WTC11 (cell line): ENCODE measurements around the gene CLIP1. TPM values are rescaled to one million over a fixed set of nuclear protein-coding genes. Genes with fewer than 3 reads are reported as not detected.
"Not testable (repeated sequence)": the region's sequence is repeated elsewhere in the genome, so short reads cannot be mapped to it uniquely, and the experiment has no call there.

Experiments used
- ATAC-seq: fragments of 200-7000 bp; cut with Tn5 transposase; 2 replicates; pipeline ENCODE4 v1.10.0; 2021; ENCODE audit warnings: mild to moderate bottlenecking, moderate library complexity
- CTCF ChIA-PET: fragments of 300-600 bp; sonication (Branson Sonifier 250); formaldehyde crosslinking; loops from one replicate; lab custom pipeline; 2021; ENCODE audit warnings: antibody characterized with exemption; lab: Charles Lee
- POLR2A ChIA-PET: fragments of 350-600 bp; sonication (Branson Sonifier 250); formaldehyde crosslinking; loops from one replicate; lab custom pipeline; 2021; ENCODE audit warnings: antibody characterized with exemption; lab: Charles Lee
- DNase-seq: peaks from one replicate; pipeline ENCODE4 v3.0.0; 2021; ENCODE audit warnings: low spot score
- H3K27ac Mint-ChIP-seq: 2 replicates; pipeline ENCODE4 v1.8.0; 2021; ENCODE audit warnings: mixed read lengths
- H3K27me3 Mint-ChIP-seq: 2 replicates; pipeline ENCODE4 v1.8.0; 2021; ENCODE audit warnings: low read depth, mild to moderate bottlenecking, moderate library complexity, mixed read lengths
- H3K36me3 Mint-ChIP-seq: 2 replicates; pipeline ENCODE4 v1.8.0; 2021; ENCODE audit warnings: mixed read lengths
- H3K4me1 Mint-ChIP-seq: 2 replicates; pipeline ENCODE4 v1.8.0; 2022; ENCODE audit warnings: mixed read lengths
- H3K4me3 Mint-ChIP-seq: 2 replicates; pipeline ENCODE4 v1.8.0; 2021; ENCODE audit warnings: mild to moderate bottlenecking, moderate library complexity, mixed read lengths
- H3K9me3 Mint-ChIP-seq: 2 replicates; pipeline ENCODE4 v1.8.0; 2021; ENCODE audit warnings: mixed read lengths
- ATF2 ChIP-seq: sonication (generic); formaldehyde crosslinking; IDR thresholded peaks from 2 replicates; pipeline ENCODE4 v1.8.1; 2022; ENCODE audit warnings: low read depth, missing genetic modification reagents, borderline replicate concordance
- ATF3 ChIP-seq: sonication (generic); formaldehyde crosslinking; conservative IDR thresholded peaks from 2 replicates; pipeline ENCODE4 v1.8.1; 2022; ENCODE audit warnings: mild to moderate bottlenecking, missing genetic modification reagents
- CBFB ChIP-seq: sonication (generic); formaldehyde crosslinking; IDR thresholded peaks from 2 replicates; pipeline ENCODE4 v1.8.1; 2022; ENCODE audit warnings: mild to moderate bottlenecking, low read depth, missing genetic modification reagents
- CREB1 ChIP-seq: sonication (generic); formaldehyde crosslinking; IDR thresholded peaks from 2 replicates; pipeline ENCODE4 v1.8.0; 2023; ENCODE audit warnings: mild to moderate bottlenecking, missing genetic modification reagents
- CTCF ChIP-seq: fragments of 200-600 bp; IDR thresholded peaks from 2 replicates; pipeline ENCODE4 v1.8.0; 2022; ENCODE audit warnings: antibody characterized with exemption
- EMX1 ChIP-seq: fragments of 250-450 bp; sonication (Bioruptor Pico); IDR thresholded peaks from 2 replicates; pipeline ENCODE4 v1.8.0; 2021; ENCODE audit warnings: mild to moderate bottlenecking
- FOXJ3 ChIP-seq: sonication (generic); formaldehyde crosslinking; IDR thresholded peaks from 2 replicates; pipeline ENCODE4 v1.9.0; 2021; ENCODE audit warnings: missing genetic modification reagents, mild to moderate bottlenecking, borderline replicate concordance
- GABPB1 ChIP-seq: sonication (generic); formaldehyde crosslinking; IDR thresholded peaks from 2 replicates; pipeline ENCODE4 v1.8.1; 2023; ENCODE audit warnings: mild to moderate bottlenecking, missing genetic modification reagents
- GRHL2 ChIP-seq: fragments of 250-450 bp; sonication (Bioruptor Pico); IDR thresholded peaks from 2 replicates; pipeline ENCODE4 v1.8.0; 2022; ENCODE audit warnings: mild to moderate bottlenecking, moderate library complexity; ENCODE audit not compliant: insufficient replicate concordance, severe bottlenecking
- HMGA2 ChIP-seq: fragments of 250-450 bp; sonication (Bioruptor Pico); IDR thresholded peaks from 2 replicates; pipeline ENCODE4 v1.4.0; 2021; ENCODE audit warnings: mild to moderate bottlenecking, moderate library complexity
- NFE2L1 ChIP-seq: sonication (generic); formaldehyde crosslinking; IDR thresholded peaks from 2 replicates; pipeline ENCODE4 v1.8.1; 2023; ENCODE audit warnings: missing genetic modification reagents
- NR1H2 ChIP-seq: sonication (generic); formaldehyde crosslinking; IDR thresholded peaks from 2 replicates; pipeline ENCODE4 v1.9.0; 2021; ENCODE audit warnings: mild to moderate bottlenecking, moderate library complexity, missing genetic modification reagents
- NR2C2 ChIP-seq: sonication (generic); formaldehyde crosslinking; IDR thresholded peaks from 2 replicates; pipeline ENCODE4 v1.8.0; 2022; ENCODE audit warnings: mild to moderate bottlenecking, missing genetic modification reagents
- NR3C1 ChIP-seq: sonication (generic); formaldehyde crosslinking; conservative IDR thresholded peaks from 2 replicates; pipeline ENCODE4 v1.8.1; 2023; ENCODE audit warnings: low read depth, mild to moderate bottlenecking, missing genetic modification reagents
- SOX15 ChIP-seq: fragments of 250-450 bp; sonication (Bioruptor Pico); IDR thresholded peaks from 2 replicates; pipeline ENCODE4 v1.9.0; 2021; ENCODE audit warnings: mild to moderate bottlenecking
- ZBTB21 ChIP-seq: sonication (generic); formaldehyde crosslinking; IDR thresholded peaks from 2 replicates; pipeline ENCODE4 v1.8.1; 2023; ENCODE audit warnings: mild to moderate bottlenecking, missing genetic modification reagents, borderline replicate concordance
- ZNF232 ChIP-seq: sonication (generic); formaldehyde crosslinking; IDR thresholded peaks from 2 replicates; pipeline ENCODE4 v1.8.0; 2022; ENCODE audit warnings: mild to moderate bottlenecking, missing genetic modification reagents
- ZNF396 ChIP-seq: fragments of 250-450 bp; sonication (Bioruptor Pico); IDR thresholded peaks from 2 replicates; pipeline ENCODE4 v1.8.0; 2021; ENCODE audit warnings: mild to moderate bottlenecking, moderate library complexity, borderline replicate concordance
- ZNF512 ChIP-seq: sonication (generic); formaldehyde crosslinking; IDR thresholded peaks from 2 replicates; pipeline ENCODE4 v1.8.1; 2022; ENCODE audit warnings: missing genetic modification reagents, borderline replicate concordance
- ZNF671 ChIP-seq: fragments of 250-450 bp; sonication (Bioruptor Pico); IDR thresholded peaks from 2 replicates; pipeline ENCODE4 v1.8.0; 2021; ENCODE audit warnings: mild to moderate bottlenecking
- total RNA-seq: library from RNA; stranded (reverse); gene quantifications from 3 replicates; pipeline ENCODE4 v1.2.3, GENCODE V29; 2021

CLIP1 gene
- total RNA-seq, 1 experiment from 2014 or later = 24.9 TPM

GRCh38 chr12:122399254-122399591 lies 23.2 kb downstream of the CLIP1 start (continued):
- TF ChIP-seq SOX15 (CRISPR knock-in tag) (no peak), FOXJ3 (CRISPR knock-in tag) (no peak)
- TF ChIP-seq, all 79 proteins: peak for 0

GRCh38 chr12:122397981-122398380 lies 24.5 kb downstream of the CLIP1 start:
- ATAC-seq, H3K36me3 Mint-ChIP-seq, H3K9me3 Mint-ChIP-seq, H3K27ac Mint-ChIP-seq, H3K4me3 Mint-ChIP-seq, DNase-seq, POLR2A ChIA-PET, H3K27me3 Mint-ChIP-seq: not testable (repeated sequence)
- peaks cover 17% of the 10 kb centered on the region for H3K4me1 Mint-ChIP-seq
- CTCF ChIA-PET = interaction anchor here (0.9 to 6.5 kb wide), 3 partner anchors 15 to 74 kb away, joined by 4 to 126 read pairs (median 31); partner anchors contain the start of gene CLIP1

GRCh38 chr12:122395319-122395718 lies 27.1 kb downstream of the CLIP1 start:
- ATAC-seq (no peak), DNase-seq (no peak)
- no peaks in the 10 kb centered on the region for H3K36me3 Mint-ChIP-seq
- TF ChIP-seq EMX1 (no peak), ZNF232 (CRISPR knock-in tag) (no peak), CTCF (no peak), ZNF671 (no peak), CBFB (CRISPR knock-in tag) (no peak)
- ChIA-PET POLR2A (no interaction called here), CTCF (no interaction called here)
- H3K4me1 Mint-ChIP-seq = peaks cover 13% of the 10 kb centered on the region
- H3K4me3 Mint-ChIP-seq = no peak overlapping the region
- no peaks in the 10 kb centered on the region for H3K27me3 Mint-ChIP-seq
- H3K27ac Mint-ChIP-seq = no peak overlapping the region
- H3K9me3 Mint-ChIP-seq = no peaks in the 10 kb centered on the region

GRCh38 chr12:122394626-122395194 lies 27.8 kb downstream of the CLIP1 start:
- ATAC-seq (no peak), DNase-seq (no peak)
- Mint-ChIP-seq H3K4me3 (no peak overlapping the region), H3K4me1 (peaks cover 7% of the 10 kb centered on the region), H3K36me3 (no peaks in the 10 kb centered on the region), H3K27me3 (no peaks in the 10 kb centered on the region), H3K27ac (no peak overlapping the region; the same call in 1 of the 2 replicates), H3K9me3 (no peaks in the 10 kb centered on the region)
- POLR2A ChIA-PET = no interaction called here
- TF ChIP-seq GRHL2 = no peak
- TF ChIP-seq GABPB1 (CRISPR knock-in tag) = peak; percentile 44; the same call in 1 of the 2 replicates
- CTCF ChIA-PET = interaction anchor here (2.0 kb wide), 1 partner anchor 77 kb away, joined by 4 read pairs; no protein-coding TSS in a partner anchor

GRCh38 chr12:122393817-122394216 lies 28.7 kb downstream of the CLIP1 start:
- Mint-ChIP-seq H3K4me1 (no peaks in the 10 kb centered on the region), H3K9me3 (no peaks in the 10 kb centered on the region), H3K27me3 (no peaks in the 10 kb centered on the region), H3K27ac (no peak overlapping the region), H3K4me3 (no peak overlapping the region), H3K36me3 (no peaks in the 10 kb centered on the region)
- ChIA-PET CTCF (interaction anchor here (2.0 kb wide), 1 partner anchor 78 kb away, joined by 4 read pairs; no protein-coding TSS in a partner anchor), POLR2A (no interaction called here)
- TF ChIP-seq ATF2 (no peak), NFE2L1 (CRISPR knock-in tag) (no peak), ZNF396 (CRISPR knock-in tag) (no peak), SOX15 (CRISPR knock-in tag) (no peak), NR2C2 (CRISPR knock-in tag) (no peak), NR3C1 (CRISPR knock-in tag) (no peak), ZBTB21 (CRISPR knock-in tag) (no peak), ATF3 (CRISPR knock-in tag) (no peak), CREB1 (CRISPR knock-in tag) (no peak), GRHL2 (no peak), ZNF512 (CRISPR knock-in tag) (no peak), NR1H2 (CRISPR knock-in tag) (no peak), HMGA2 (CRISPR knock-in tag) (no peak)
- DNase-seq (no peak), ATAC-seq (no peak)
